GM12875 (cell line): ENCODE measurements around the gene DNAJA2.
"Not testable (repeated sequence)": the region's sequence is repeated elsewhere in the genome, so short reads cannot be mapped to it uniquely, and the experiment has no call there.

Experiments used
- H3K4me3 ChIP-seq: one replicate; pipeline ENCODE4 v1.5.1; 2011; ENCODE audit warnings: low read depth, low read length, control low read depth
- CTCF ChIP-seq: IDR thresholded peaks from 2 replicates; pipeline ENCODE4 v1.5.1; 2011; ENCODE audit warnings: low read depth, mild to moderate bottlenecking, control low read depth, inconsistent platforms, low read length, moderate library complexity, borderline replicate concordance; ENCODE audit not compliant: insufficient read depth

The DNAJA2 gene

DNA sequence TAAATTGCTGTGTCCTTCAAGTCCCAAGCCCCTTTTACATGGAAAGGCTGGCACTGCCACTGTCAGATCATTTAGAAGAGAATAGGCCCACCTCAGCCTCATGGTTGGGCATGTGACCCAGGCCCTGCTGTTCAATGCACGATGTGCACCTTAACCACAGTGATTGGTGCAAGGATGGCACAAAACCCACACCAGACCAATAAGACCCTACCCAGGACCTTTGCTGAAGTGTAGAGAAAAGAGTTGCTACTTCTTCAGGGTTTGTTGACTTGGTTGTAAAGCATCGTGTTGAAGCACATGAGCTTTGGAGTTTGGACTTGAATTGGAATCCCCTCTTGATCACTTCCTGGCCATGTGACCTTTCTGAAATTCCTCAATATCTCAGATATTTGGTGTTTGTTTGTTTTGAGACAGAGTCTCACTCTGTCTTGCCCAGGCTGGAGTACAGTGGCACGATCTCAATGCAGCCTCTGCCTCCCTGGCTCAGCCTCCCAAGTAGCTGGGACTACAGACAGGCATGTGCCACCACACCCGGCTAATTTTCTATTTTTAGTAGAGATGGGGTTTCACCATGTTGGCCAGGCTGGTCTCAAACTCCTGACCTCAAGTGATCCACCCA is 24.8 kb downstream of the DNAJA2 start:
- TF ChIP-seq CTCF: no peak
- no peak overlapping the region for H3K4me3 ChIP-seq

DNA sequence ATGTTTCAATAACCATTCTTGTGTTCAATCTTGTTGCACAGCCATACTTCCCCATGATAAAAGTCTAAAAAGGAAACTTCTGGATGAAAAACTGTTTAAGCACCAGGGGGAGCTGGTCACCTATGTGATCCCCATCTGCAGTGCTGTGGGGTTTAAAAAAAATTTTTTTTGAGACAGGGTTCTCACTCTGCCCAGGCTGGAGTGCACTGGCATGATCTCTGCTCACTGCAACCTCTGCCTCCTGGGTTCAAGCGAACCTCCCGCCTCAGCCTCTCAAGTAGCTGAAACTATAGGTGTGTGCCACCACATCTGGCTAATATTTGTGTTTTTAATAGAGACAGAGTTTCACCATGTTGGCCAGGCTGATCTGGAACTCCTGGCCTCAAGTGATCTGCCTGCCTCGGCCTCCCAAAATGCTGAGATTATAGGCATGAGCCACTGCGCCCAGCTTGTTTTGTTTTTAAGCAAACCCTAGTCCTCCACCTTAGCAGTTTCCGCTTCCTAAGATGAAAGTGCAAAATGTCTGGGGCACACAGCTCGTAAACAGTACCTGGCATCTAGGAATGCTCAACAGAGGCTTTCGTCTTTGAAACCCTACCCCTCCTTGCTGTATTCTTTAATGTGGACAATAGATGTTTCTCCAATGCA is 25.4 kb downstream of the DNAJA2 start:
- H3K4me3 ChIP-seq: no peak overlapping the region
- peak; percentile 49; the same call in 1 of the 2 replicates for TF ChIP-seq CTCF

DNA sequence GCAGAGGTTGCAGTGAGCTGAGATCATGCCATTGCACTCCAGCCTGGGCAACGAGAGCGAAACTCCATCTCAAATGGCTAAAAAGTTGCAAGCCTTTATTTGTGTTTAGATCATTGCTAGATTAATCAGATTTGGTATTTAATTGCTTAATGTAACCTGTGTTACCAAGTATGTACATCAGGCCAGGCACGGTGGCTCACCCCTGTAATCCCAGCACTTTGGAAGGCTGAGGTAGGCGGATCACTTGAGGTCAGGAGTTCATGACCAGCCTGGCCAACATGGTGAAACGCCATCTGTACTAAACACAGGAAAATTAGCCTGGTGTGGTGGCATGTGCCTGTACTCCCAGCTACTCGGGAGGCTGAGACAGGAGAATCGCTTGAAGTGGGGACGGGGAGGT is 28.8 kb downstream of the DNAJA2 start:
- not testable (repeated sequence) for H3K4me3 ChIP-seq

GRCh38 chr16:46937536-46937935 is 35.9 kb downstream of the DNAJA2 start:
- no peak for TF ChIP-seq CTCF
- H3K4me3 ChIP-seq: no peak overlapping the region

- no peak overlapping the region for H3K4me3 ChIP-seq
- no peak for TF ChIP-seq CTCF
These were observed 40.7 kb downstream of the DNAJA2 start for GRCh38 chr16:46932802-46933201.

DNA sequence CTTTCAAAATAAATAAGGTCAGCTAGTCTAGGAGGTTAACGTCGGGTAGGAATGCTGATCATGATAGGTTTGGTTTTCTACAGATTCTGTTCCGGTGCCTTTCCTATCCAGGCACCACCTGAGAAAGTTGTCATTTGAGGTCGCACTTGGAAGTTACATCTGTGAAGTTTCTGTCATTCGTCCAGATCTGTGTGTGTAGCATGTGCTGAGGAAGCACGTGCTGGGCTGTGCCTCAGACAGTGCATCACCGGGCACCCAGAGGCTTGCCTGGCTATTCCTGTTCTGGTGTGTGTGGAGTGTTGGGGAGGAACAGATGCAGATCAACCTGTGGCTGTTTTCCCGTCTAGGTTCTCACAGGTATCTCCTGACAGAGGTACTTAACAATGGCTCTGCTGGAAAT is 42.6 kb downstream of the DNAJA2 start:
- no peak overlapping the region for H3K4me3 ChIP-seq
- no peak for TF ChIP-seq CTCF

DNA sequence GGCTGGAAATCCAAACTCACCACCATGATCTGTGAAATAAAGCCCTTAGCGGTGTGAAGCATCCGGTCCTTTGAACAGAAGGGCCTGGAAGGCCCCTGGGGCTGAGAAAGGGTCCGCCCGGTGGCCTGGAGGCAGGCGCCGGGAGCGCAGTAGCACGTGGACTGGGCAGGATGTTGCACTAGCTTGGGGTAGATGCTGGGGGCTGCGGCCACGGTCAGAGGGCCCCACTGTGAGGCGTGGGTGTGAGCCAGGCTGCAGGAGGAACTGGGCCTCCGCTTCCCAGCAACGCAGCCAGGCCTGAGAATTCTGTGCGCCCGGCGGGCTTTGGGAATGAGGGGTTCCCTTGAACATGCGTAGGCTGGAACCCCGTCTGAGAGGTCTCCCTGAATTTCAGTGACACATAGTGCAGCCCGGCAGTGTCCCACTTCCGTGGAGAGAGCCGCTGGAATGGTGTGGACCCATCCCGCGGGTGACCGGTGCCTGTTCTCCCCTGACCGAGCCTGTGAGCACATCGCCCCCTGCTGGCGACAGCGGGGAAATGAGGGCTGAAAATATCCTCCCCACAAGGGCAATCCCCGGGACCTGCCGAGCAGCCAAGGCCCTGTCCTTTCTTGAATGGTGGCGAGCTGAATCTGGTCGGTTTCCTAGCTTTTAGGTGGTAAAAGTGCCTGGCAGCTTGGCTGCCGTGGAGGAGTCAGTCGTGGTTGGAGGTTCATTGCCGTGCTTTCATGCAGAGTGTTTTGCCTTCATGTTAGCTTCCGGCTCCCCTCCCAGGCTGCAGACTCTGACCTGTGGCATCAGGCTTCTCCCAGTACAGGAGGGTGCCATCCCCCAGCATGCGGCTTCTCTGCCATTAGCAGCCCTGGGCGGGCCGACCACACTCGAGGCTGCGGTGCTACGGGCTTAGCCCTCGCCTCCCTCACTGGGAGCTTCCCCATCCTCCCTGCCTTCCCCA is 43.8 kb downstream of the DNAJA2 start:
- no peak overlapping the region for H3K4me3 ChIP-seq
- TF ChIP-seq CTCF: peak; percentile 88
